K562 (cell line): ENCODE data around the gene WASF1. TPM values are rescaled to one million over a fixed set of nuclear protein-coding genes. Genes with fewer than 3 reads are reported as not detected.

ENCODE experiments used
- ELF1 ChIP-seq: fragments of 200-800 bp; sonication (Bioruptor generic); IDR thresholded peaks from 2 replicates; pipeline ENCODE4 v1.6.1; 2016; ENCODE audit warnings: missing genetic modification characterization, missing compliant biosample characterization
- ETV5 ChIP-seq: sonication (generic); formaldehyde crosslinking; IDR thresholded peaks from 2 replicates; pipeline ENCODE4 v1.4.0; 2020; ENCODE audit warnings: low read depth, mild to moderate bottlenecking, missing genetic modification reagents
- FOXP1 ChIP-seq: sonication (generic); formaldehyde crosslinking; IDR thresholded peaks from 2 replicates; pipeline ENCODE4 v1.8.0; 2022; ENCODE audit warnings: mild to moderate bottlenecking, missing genetic modification reagents
- GTF2A2 ChIP-seq: IDR thresholded peaks from 2 replicates; pipeline ENCODE4 v1.6.1; 2016; ENCODE audit warnings: mild to moderate bottlenecking, missing genetic modification characterization, missing compliant biosample characterization
- ILF3 ChIP-seq: fragments of 450-650 bp; IDR thresholded peaks from 2 replicates; pipeline ENCODE4 v1.6.1; 2018; ENCODE audit warnings: antibody characterized with exemption, mild to moderate bottlenecking, moderate library complexity, borderline replicate concordance
- JUNB ChIP-seq: fragments of 450-650 bp; formaldehyde crosslinking; conservative IDR thresholded peaks from 2 replicates; pipeline ENCODE4 v1.4.0; 2020; ENCODE audit warnings: mild to moderate bottlenecking
- KAT2B ChIP-seq: IDR thresholded peaks from one replicate; pipeline ENCODE4 v1.6.1; 2012; ENCODE audit warnings: low read depth, mild to moderate bottlenecking, control low read depth, inconsistent platforms, low read length, moderate library complexity
- POU5F1 ChIP-seq: fragments of 150-350 bp; IDR thresholded peaks from 2 replicates; pipeline ENCODE4 v1.6.1; 2014; ENCODE audit warnings: borderline replicate concordance, low read length, low read depth, mild to moderate bottlenecking; ENCODE audit not compliant: partially characterized antibody
- RBFOX2 ChIP-seq: fragments of 200-400 bp; formaldehyde crosslinking; IDR thresholded peaks from 2 replicates; pipeline ENCODE4 v1.6.1; 2017; ENCODE audit warnings: low read depth, mild to moderate bottlenecking, low read length, moderate library complexity
- RBM39 ChIP-seq: fragments of 200-400 bp; formaldehyde crosslinking; optimal IDR thresholded peaks from 2 replicates; pipeline ENCODE3; 2018; ENCODE audit warnings: low read depth, low read length
- RHOXF2B ChIP-seq: fragments of 250-450 bp; sonication (Bioruptor Pico); conservative IDR thresholded peaks from 2 replicates; pipeline ENCODE4 v1.5.1; 2021
- SAFB ChIP-seq: fragments of 200-400 bp; formaldehyde crosslinking; IDR thresholded peaks from 2 replicates; pipeline ENCODE4 v1.6.1; 2017; ENCODE audit warnings: low read depth, low read length, borderline replicate concordance
- SRSF9 ChIP-seq: fragments of 200-400 bp; formaldehyde crosslinking; IDR thresholded peaks from 2 replicates; pipeline ENCODE4 v1.6.1; 2017; ENCODE audit warnings: low read depth, low read length, borderline replicate concordance
- YBX1 ChIP-seq: fragments of 450-650 bp; IDR thresholded peaks from 2 replicates; pipeline ENCODE4 v1.7.1; 2016; ENCODE audit warnings: mild to moderate bottlenecking
- ZNF445 ChIP-seq: fragments of 250-450 bp; sonication (Bioruptor Pico); IDR thresholded peaks from 2 replicates; pipeline ENCODE4 v1.4.0; 2020; ENCODE audit warnings: low read depth, mild to moderate bottlenecking, moderate library complexity
- ZNF507 ChIP-seq: conservative IDR thresholded peaks from 2 replicates; pipeline ENCODE4 v1.6.1; 2017; ENCODE audit warnings: missing genetic modification characterization, missing compliant biosample characterization
- ZNF699 ChIP-seq: fragments of 250-450 bp; sonication (Bioruptor Pico); IDR thresholded peaks from 2 replicates; pipeline ENCODE4 v1.8.0; 2021; ENCODE audit warnings: mild to moderate bottlenecking, moderate library complexity; ENCODE audit not compliant: insufficient replicate concordance
- polyA plus RNA-seq, 8 experiments: library from polyadenylated mRNA; depleted of rRNA in 4 of 8; stranded (reverse) in 5 of 8; unstranded in 3 of 8; fragments of >200 nt; fragmentation: Nextera tagmentation in 2 of 8; fragmentation: Illumina TruSeq in 1 of 8; extraction: Ambion mirVana in 2 of 8; extraction: Trizol in 1 of 8; gene quantifications; 2 replicates each; pipeline versions ENCODE4 v1.2.1 to v1.2.3, GENCODE V29; 2011 to 2014; ENCODE audit warnings: inconsistent platforms in 1 of 8, missing spikeins in 1 of 8
- total RNA-seq, 7 experiments: library from RNA; depleted of rRNA in 6 of 7; stranded (reverse); fragments of >200 nt in 6 of 7; fragmentation: Illumina TruSeq in 2 of 7; extraction: Trizol in 2 of 7; gene quantifications; 2 replicates each; pipeline versions ENCODE4 v1.2.1 to v1.2.3, GENCODE V29; 2011 to 2021; ENCODE audit warnings: low replicate concordance in 1 of 7
- TF ChIP-seq, protein P1 (sequence below): fragments of 200-800 bp; sonication (Bioruptor generic); IDR thresholded peaks from 2 replicates; pipeline ENCODE4 v1.6.1; 2017; ENCODE audit warnings: missing genetic modification characterization, missing compliant biosample characterization
- TF ChIP-seq, protein P2 (sequence below): fragments of 450-650 bp; IDR thresholded peaks from 2 replicates; pipeline ENCODE4 v1.6.1; 2016
- TF ChIP-seq, protein P3 (sequence below): fragments of 450-650 bp; IDR thresholded peaks from 2 replicates; pipeline ENCODE4 v1.6.1; 2018; ENCODE audit not compliant: partially characterized antibody
- TF ChIP-seq, protein P4 (sequence below): fragments of 250-450 bp; sonication (Bioruptor Pico); IDR thresholded peaks from 2 replicates; pipeline ENCODE4 v1.5.0; 2020; ENCODE audit warnings: mild to moderate bottlenecking

Gene WASF1
- total and polyA plus RNA-seq, 9 of the 15 experiments (the other 6 are each of a cell fraction or from before 2014, with no cell fraction given) = 2.1 to 18.2 (median 7.4) TPM

DNA sequence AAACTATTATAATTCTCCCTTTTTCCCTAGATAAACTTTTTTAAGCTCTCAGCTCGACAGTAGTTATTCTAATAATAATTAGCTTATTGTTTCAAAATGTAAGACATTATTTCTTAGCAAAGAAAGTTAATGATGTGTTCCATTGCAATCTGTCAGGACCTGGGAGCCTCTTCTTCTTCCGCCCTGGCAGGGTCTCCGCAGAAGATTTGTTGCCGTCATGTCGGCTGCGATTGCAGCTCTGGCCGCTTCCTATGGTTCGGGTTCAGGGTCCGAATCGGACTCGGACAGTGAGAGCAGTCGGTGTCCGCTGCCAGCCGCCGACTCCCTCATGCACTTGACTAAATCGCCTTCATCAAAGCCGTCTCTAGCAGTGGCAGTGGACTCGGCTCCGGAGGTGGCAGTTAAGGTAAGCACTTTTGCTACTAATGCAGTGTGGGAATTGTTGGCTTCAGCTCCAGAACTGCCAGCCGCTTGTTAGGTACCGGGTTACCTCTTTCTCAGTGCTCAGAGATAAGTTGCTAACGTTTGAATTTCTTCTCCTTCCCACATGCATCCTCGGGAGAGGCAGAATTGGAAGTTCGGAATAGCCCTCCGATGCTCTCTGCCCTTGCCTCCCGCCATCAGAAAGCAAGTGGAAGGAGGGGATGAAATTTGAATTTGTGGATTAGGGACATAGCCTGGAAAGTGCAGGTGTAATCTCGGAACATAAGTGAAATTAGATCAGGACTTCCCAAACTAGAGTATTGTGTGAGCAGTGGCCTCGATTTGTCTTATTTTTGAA, 948 bp upstream of the WASF1 start, which contains the start of gene CDC40 (continued):
- no peak for TF ChIP-seq ZNF699 (CRISPR knock-in tag)
- TF ChIP-seq KAT2B = no peak
- TF ChIP-seq, protein P1, sequence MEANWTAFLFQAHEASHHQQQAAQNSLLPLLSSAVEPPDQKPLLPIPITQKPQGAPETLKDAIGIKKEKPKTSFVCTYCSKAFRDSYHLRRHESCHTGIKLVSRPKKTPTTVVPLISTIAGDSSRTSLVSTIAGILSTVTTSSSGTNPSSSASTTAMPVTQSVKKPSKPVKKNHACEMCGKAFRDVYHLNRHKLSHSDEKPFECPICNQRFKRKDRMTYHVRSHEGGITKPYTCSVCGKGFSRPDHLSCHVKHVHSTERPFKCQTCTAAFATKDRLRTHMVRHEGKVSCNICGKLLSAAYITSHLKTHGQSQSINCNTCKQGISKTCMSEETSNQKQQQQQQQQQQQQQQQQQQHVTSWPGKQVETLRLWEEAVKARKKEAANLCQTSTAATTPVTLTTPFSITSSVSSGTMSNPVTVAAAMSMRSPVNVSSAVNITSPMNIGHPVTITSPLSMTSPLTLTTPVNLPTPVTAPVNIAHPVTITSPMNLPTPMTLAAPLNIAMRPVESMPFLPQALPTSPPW (CRISPR knock-in tag) = no peak
- TF ChIP-seq SAFB = no peak
- TF ChIP-seq, protein P2, sequence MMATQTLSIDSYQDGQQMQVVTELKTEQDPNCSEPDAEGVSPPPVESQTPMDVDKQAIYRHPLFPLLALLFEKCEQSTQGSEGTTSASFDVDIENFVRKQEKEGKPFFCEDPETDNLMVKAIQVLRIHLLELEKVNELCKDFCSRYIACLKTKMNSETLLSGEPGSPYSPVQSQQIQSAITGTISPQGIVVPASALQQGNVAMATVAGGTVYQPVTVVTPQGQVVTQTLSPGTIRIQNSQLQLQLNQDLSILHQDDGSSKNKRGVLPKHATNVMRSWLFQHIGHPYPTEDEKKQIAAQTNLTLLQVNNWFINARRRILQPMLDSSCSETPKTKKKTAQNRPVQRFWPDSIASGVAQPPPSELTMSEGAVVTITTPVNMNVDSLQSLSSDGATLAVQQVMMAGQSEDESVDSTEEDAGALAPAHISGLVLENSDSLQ = peak; percentile 85
- TF ChIP-seq RBM39 = no peak
- TF ChIP-seq SRSF9 = no peak
- peak; percentile 86 for TF ChIP-seq ELF1
- TF ChIP-seq POU5F1 = no peak
- TF ChIP-seq YBX1 = no peak
- no peak for TF ChIP-seq RHOXF2B (CRISPR knock-in tag)
- no peak for TF ChIP-seq GTF2A2 (tag)
- TF ChIP-seq, protein P3, sequence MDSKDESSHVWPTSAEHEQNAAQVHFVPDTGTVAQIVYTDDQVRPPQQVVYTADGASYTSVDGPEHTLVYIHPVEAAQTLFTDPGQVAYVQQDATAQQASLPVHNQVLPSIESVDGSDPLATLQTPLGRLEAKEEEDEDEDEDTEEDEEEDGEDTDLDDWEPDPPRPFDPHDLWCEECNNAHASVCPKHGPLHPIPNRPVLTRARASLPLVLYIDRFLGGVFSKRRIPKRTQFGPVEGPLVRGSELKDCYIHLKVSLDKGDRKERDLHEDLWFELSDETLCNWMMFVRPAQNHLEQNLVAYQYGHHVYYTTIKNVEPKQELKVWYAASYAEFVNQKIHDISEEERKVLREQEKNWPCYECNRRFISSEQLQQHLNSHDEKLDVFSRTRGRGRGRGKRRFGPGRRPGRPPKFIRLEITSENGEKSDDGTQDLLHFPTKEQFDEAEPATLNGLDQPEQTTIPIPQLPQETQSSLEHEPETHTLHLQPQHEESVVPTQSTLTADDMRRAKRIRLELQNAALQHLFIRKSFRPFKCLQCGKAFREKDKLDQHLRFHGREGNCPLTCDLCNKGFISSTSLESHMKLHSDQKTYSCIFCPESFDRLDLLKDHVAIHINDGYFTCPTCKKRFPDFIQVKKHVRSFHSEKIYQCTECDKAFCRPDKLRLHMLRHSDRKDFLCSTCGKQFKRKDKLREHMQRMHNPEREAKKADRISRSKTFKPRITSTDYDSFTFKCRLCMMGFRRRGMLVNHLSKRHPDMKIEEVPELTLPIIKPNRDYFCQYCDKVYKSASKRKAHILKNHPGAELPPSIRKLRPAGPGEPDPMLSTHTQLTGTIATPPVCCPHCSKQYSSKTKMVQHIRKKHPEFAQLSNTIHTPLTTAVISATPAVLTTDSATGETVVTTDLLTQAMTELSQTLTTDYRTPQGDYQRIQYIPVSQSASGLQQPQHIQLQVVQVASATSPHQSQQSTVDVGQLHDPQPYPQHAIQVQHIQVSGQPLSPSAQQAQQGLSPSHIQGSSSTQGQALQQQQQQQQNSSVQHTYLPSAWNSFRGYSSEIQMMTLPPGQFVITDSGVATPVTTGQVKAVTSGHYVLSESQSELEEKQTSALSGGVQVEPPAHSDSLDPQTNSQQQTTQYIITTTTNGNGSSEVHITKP = no peak
- TF ChIP-seq FOXP1 (CRISPR knock-in tag) = peak; percentile 54; the same call in 1 of the 2 replicates
- TF ChIP-seq, protein P4, sequence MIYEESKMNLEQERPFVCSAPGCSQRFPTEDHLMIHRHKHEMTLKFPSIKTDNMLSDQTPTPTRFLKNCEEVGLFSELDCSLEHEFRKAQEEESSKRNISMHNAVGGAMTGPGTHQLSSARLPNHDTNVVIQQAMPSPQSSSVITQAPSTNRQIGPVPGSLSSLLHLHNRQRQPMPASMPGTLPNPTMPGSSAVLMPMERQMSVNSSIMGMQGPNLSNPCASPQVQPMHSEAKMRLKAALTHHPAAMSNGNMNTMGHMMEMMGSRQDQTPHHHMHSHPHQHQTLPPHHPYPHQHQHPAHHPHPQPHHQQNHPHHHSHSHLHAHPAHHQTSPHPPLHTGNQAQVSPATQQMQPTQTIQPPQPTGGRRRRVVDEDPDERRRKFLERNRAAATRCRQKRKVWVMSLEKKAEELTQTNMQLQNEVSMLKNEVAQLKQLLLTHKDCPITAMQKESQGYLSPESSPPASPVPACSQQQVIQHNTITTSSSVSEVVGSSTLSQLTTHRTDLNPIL = no peak
- no peak for TF ChIP-seq ZNF507
- TF ChIP-seq JUNB (CRISPR knock-in tag) = no peak
- peak; percentile 67 for TF ChIP-seq RBFOX2
- TF ChIP-seq ETV5 (CRISPR knock-in tag) = 0 out of 2 replicates have a peak, but pooled peaks have one; percentile 4
- peak; percentile 39; the same call in 1 of the 2 replicates for TF ChIP-seq ILF3
- no peak for TF ChIP-seq ZNF445
